CD14-positive monocyte (primary cell): ENCODE measurements around the gene ELOVL1. TPM values are rescaled to one million over a fixed set of nuclear protein-coding genes. Genes with fewer than 3 reads are reported as not detected.
A peak's percentile ranks its signal among the peaks of the same experiment; 100 is the strongest.

Experiments
- DNase-seq, 3 donors: peaks; one replicate each; pipeline ENCODE4 v3.0.0-alpha.2; 2011 to 2022
- H2AFZ ChIP-seq: 2 replicates; pipeline ENCODE4 v1.6.0; 2012; ENCODE audit warnings: mild to moderate bottlenecking, low read depth, low read length, inconsistent platforms; ENCODE audit not compliant: insufficient read depth, poor library complexity, severe bottlenecking
- H3K27ac ChIP-seq, 2 donors: 1 replicate in 1 of 2; 2 replicates in 1 of 2; pipeline ENCODE4 v1.5.1; 2012 to 2013; ENCODE audit warnings: low read length in 2 of 2, control low read depth in 1 of 2, inconsistent platforms in 1 of 2, low read depth in 1 of 2, mild to moderate bottlenecking in 1 of 2
- H3K27me3 ChIP-seq, 2 donors: one replicate each; pipeline versions ENCODE4 v1.6.0 to v1.6.1; 2011 to 2013; ENCODE audit warnings: low read length in 2 of 2; ENCODE audit not compliant: control insufficient read depth in 2 of 2, insufficient read depth in 2 of 2
- H3K36me3 ChIP-seq, 2 donors: replicated peaks in 1 of 2; 1 replicate in 1 of 2; 2 replicates in 1 of 2; pipeline versions ENCODE4 v1.5.1 to v1.6.1; 2012 to 2013; ENCODE audit warnings: low read length in 2 of 2, control low read depth in 1 of 2, inconsistent platforms in 1 of 2, mild to moderate bottlenecking in 1 of 2; ENCODE audit not compliant: insufficient read depth in 2 of 2, control insufficient read depth in 1 of 2
- H3K4me1 ChIP-seq, 2 donors: 1 replicate in 1 of 2; 2 replicates in 1 of 2; pipeline versions ENCODE4 v1.5.1 to v1.6.1; 2012 to 2013; ENCODE audit warnings: low read length in 2 of 2, control low read depth in 1 of 2, inconsistent platforms in 1 of 2, mild to moderate bottlenecking in 1 of 2, moderate library complexity in 1 of 2; ENCODE audit not compliant: insufficient read depth in 2 of 2, control insufficient read depth in 1 of 2
- H3K4me2 ChIP-seq: replicated peaks from 2 replicates; pipeline ENCODE3; 2012; ENCODE audit warnings: low read length, moderate library complexity, mild to moderate bottlenecking; ENCODE audit not compliant: poor library complexity, severe bottlenecking; ENCODE audit errors: extremely low read depth
- H3K4me3 ChIP-seq, 3 experiments: fragments of 200-600 bp in 1 of 3; sonication (generic) in 1 of 3; replicated peaks in 1 of 3; 1 replicate in 2 of 3; 2 replicates in 1 of 3; pipeline ENCODE4 v1.5.1; 2011 to 2013; ENCODE audit warnings: low read length in 3 of 3, mild to moderate bottlenecking in 3 of 3, control low read depth in 2 of 3, low read depth in 2 of 3, inconsistent platforms in 1 of 3, moderate library complexity in 1 of 3
- H3K79me2 ChIP-seq: 2 replicates; pipeline ENCODE4 v1.6.0; 2012; ENCODE audit warnings: mild to moderate bottlenecking, control low read depth, inconsistent platforms, low read length, moderate library complexity; ENCODE audit not compliant: insufficient read depth
- H3K9ac ChIP-seq: 2 replicates; pipeline ENCODE4 v1.6.0; 2017; ENCODE audit warnings: low read length, mild to moderate bottlenecking; ENCODE audit not compliant: insufficient read depth, poor library complexity, severe bottlenecking
- H3K9me3 ChIP-seq, 2 donors: replicated peaks in 1 of 2; 1 replicate in 1 of 2; 2 replicates in 1 of 2; pipeline versions ENCODE4 v1.5.1 to v1.6.1; 2012 to 2013; ENCODE audit warnings: low read length in 2 of 2, control low read depth in 1 of 2; ENCODE audit not compliant: control insufficient read depth in 1 of 2, insufficient read depth in 1 of 2
- H4K20me1 ChIP-seq: 2 replicates; pipeline ENCODE4 v1.6.0; 2012; ENCODE audit warnings: mild to moderate bottlenecking, low read length, control low read depth, moderate library complexity; ENCODE audit not compliant: insufficient read depth
- H3K27ac Mint-ChIP-seq, 7 donors: one replicate each; pipeline ENCODE4 v1.8.0; 2020; ENCODE audit warnings: mild to moderate bottlenecking in 7 of 7, mixed read lengths in 7 of 7, moderate library complexity in 6 of 7, inconsistent platforms in 2 of 7
- H3K27me3 Mint-ChIP-seq, 3 donors: one replicate each; pipeline ENCODE4 v1.8.0; 2021 to 2022; ENCODE audit warnings: low read depth in 3 of 3, mild to moderate bottlenecking in 3 of 3, mixed read lengths in 3 of 3, moderate library complexity in 3 of 3, inconsistent platforms in 1 of 3
- H3K36me3 Mint-ChIP-seq, 2 donors: one replicate each; pipeline ENCODE4 v1.8.0; 2020; ENCODE audit warnings: mixed read lengths in 2 of 2, inconsistent platforms in 1 of 2, mild to moderate bottlenecking in 1 of 2
- H3K4me1 Mint-ChIP-seq: one replicate; pipeline ENCODE4 v1.8.0; 2020; ENCODE audit warnings: mild to moderate bottlenecking, mixed read lengths
- H3K4me3 Mint-ChIP-seq, 2 donors: one replicate each; pipeline ENCODE4 v1.8.0; 2020; ENCODE audit warnings: mild to moderate bottlenecking in 2 of 2, mixed read lengths in 2 of 2, moderate library complexity in 1 of 2
- H3K9me3 Mint-ChIP-seq, 7 donors: one replicate each; pipeline ENCODE4 v1.8.0; 2020 to 2022; ENCODE audit warnings: mixed read lengths in 7 of 7, mild to moderate bottlenecking in 6 of 7, moderate library complexity in 6 of 7, inconsistent platforms in 2 of 7
- WGBS: methylation state at CpG from one replicate; pipeline ENCODE4 v1.1.5; 2013; ENCODE audit warnings: missing lambda C conversion rate; ENCODE audit not compliant: insufficient coverage; 5-methylcytosine and 5-hydroxymethylcytosine counted together
- intact Hi-C, 2 donors: fragments of 100-400 bp; cut with micrococcal nuclease; formaldehyde crosslinking; loops; one replicate each; pipeline versions ENCODE4 v1.15.0 to v1.15.1; 2023
- polyA plus RNA-seq, 3 donors: library from polyadenylated mRNA; depleted of rRNA in 1 of 3; unstranded in 2 of 3; stranded (reverse) in 1 of 3; fragments of 300-500 nt in 2 of 3; fragments of >200 nt in 1 of 3; fragmentation: Illumina TruSeq in 2 of 3; gene quantifications; 1 replicate in 2 of 3; 2 replicates in 1 of 3; pipeline ENCODE4 v1.2.3, GENCODE V29; 2012 to 2021
- TF ChIP-seq, protein P1 (sequence below): fragments of 200-600 bp; IDR thresholded peaks from one replicate; pipeline ENCODE4 v1.8.0; 2022; ENCODE audit warnings: antibody characterized with exemption, mild to moderate bottlenecking

The ELOVL1 gene
- polyA plus RNA-seq, 3 donors = 135 to 151 (median 148) TPM

DNA sequence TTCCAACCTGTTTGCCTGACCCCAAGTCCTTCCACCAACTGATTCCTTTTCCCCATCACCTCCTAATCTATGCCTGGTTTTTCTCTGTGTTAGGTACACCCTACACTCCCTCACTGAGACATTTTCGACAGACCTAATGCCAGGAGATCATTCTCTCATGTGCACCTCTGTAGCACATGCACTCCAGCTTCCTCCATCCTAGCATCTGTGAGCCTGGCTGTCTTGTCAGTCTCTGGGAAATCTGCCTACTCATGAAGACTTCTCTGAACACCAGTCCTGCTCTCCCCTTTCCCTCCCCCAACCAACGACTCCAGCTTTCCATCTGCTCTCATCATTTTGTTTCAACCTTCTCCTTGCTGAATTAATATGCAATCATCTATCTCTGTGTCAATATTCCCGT, 20.8 kb upstream of the ELOVL1 start:
- Mint-ChIP-seq H3K9me3 (peaks cover 0 to 1% (median 0%) of the 10 kb centered on the region in 7 donors), H3K27ac (peak overlapping the region in 6 of 7 donors; percentile 43 to 100 (median 97)), H3K36me3 (peaks cover 45% of the 10 kb centered on the region in 2 donors), H3K4me1 (peaks cover 26% of the 10 kb centered on the region), H3K27me3 (no peaks in the 10 kb centered on the region), H3K4me3 (peak overlapping the region; percentile 100)
- Histone ChIP-seq H3K27me3 (no peaks in the 10 kb centered on the region), H3K79me2 (peaks cover 61% of the 10 kb centered on the region), H3K9ac (peak overlapping the region; percentile 9), H3K36me3 (peaks cover 44 to 53% of the 10 kb centered on the region in 2 donors), H3K27ac (peak overlapping the region in 1 of 2 donors; percentile 88), H3K4me3 (peak overlapping the region in 1 of 3 experiments; percentile 94), H3K9me3 (no peaks in the 10 kb centered on the region), H3K4me1 (peaks cover 18 to 30% of the 10 kb centered on the region in 2 donors), H3K4me2 (peak overlapping the region; percentile 87), H2AFZ (no peak overlapping the region), H4K20me1 (peaks cover 21% of the 10 kb centered on the region)
- DNase-seq = no peak
- intact Hi-C loops = loop anchor here (2.0 to 10.0 kb wide), 4 partner anchors 20 to 256 kb away; partner anchors contain the start of gene ELOVL1 (in 1 of the 2)
- 51% methylated on average over 3 of the region's 3 CpGs for WGBS
- TF ChIP-seq, protein P1, sequence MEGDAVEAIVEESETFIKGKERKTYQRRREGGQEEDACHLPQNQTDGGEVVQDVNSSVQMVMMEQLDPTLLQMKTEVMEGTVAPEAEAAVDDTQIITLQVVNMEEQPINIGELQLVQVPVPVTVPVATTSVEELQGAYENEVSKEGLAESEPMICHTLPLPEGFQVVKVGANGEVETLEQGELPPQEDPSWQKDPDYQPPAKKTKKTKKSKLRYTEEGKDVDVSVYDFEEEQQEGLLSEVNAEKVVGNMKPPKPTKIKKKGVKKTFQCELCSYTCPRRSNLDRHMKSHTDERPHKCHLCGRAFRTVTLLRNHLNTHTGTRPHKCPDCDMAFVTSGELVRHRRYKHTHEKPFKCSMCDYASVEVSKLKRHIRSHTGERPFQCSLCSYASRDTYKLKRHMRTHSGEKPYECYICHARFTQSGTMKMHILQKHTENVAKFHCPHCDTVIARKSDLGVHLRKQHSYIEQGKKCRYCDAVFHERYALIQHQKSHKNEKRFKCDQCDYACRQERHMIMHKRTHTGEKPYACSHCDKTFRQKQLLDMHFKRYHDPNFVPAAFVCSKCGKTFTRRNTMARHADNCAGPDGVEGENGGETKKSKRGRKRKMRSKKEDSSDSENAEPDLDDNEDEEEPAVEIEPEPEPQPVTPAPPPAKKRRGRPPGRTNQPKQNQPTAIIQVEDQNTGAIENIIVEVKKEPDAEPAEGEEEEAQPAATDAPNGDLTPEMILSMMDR = no peak

DNA sequence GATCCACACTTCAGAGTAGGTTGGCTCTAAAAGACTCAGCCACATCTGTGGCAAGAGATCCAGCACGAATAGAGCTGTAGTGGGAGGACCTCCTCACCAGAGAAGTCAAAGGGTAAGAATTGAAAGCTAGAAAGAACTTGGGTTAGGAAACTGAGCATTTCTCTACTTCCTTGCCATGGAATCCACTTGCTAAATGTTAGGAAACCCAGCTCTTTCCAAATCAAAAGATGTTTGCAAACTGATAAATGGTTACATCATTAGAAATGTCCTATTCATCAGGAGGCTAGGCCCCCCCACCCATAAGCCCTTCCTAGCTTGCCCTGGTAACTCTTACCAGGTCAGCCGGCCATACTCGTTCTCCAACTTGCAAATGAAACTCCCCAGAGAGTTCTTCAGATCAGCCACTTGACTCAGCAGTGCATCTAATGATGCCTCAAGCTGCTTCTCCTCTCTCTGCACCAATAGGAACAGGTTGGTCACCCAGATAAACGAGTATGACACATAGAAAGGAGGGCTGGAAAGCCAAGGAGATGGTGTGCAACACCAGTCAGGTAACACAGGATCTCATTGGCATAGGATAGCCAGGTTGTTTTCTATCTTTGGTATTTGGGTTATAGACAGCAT, 20.3 kb upstream of the ELOVL1 start:
- TF ChIP-seq, protein P1 = no peak
- Histone ChIP-seq H3K27me3 (no peaks in the 10 kb centered on the region), H3K4me2 (no peak overlapping the region), H2AFZ (no peak overlapping the region), H4K20me1 (peaks cover 16% of the 10 kb centered on the region), H3K4me3 (no peak overlapping the region), H3K27ac (peak overlapping the region in 1 of 2 donors; percentile 88), H3K9me3 (no peaks in the 10 kb centered on the region), H3K79me2 (peaks cover 56% of the 10 kb centered on the region), H3K36me3 (peaks cover 49 to 53% of the 10 kb centered on the region in 2 donors), H3K9ac (peak overlapping the region; percentile 9), H3K4me1 (peaks cover 18 to 30% of the 10 kb centered on the region in 2 donors)
- 89% methylated on average over 2 of the region's 4 CpGs for WGBS
- intact Hi-C loops = loop anchor here (2.0 to 10.0 kb wide), 4 partner anchors 19 to 257 kb away; partner anchors contain the start of gene ELOVL1 (in 1 of the 2)
- Mint-ChIP-seq H3K9me3 (peaks cover 0 to 1% (median 0%) of the 10 kb centered on the region in 7 donors), H3K4me3 (no peak overlapping the region), H3K27ac (peak overlapping the region in 5 of 7 donors; percentile 28 to 100 (median 76)), H3K27me3 (no peaks in the 10 kb centered on the region), H3K4me1 (peaks cover 28% of the 10 kb centered on the region), H3K36me3 (peaks cover 48 to 51% of the 10 kb centered on the region in 2 donors)
- DNase-seq = no peak
